SK-N-SH (cell line): ENCODE data around the gene ARHGAP44. TPM values are rescaled to one million over a fixed set of nuclear protein-coding genes. Genes with fewer than 3 reads are reported as not detected.

Experiments
- CTCF ChIA-PET: fragments of 300-600, 350-600 bp; formaldehyde crosslinking; extraction: SDS; loops from one replicate; lab custom pipeline; 2021; lab: Yijun Ruan, JAX
- POLR2A ChIA-PET: fragments of 350-600 bp; sonication (Branson Sonifier 250); formaldehyde crosslinking; extraction: SDS; loops from one replicate; lab custom pipeline; 2020; ENCODE audit warnings: antibody characterized with exemption, inconsistent platforms; lab: Yijun Ruan, JAX
- DNase-seq: peaks from one replicate; pipeline ENCODE4 v3.0.0; 2012
- H2AFZ ChIP-seq: fragments of 200-600 bp; sonication (generic); 2 replicates; pipeline ENCODE4 v1.8.1; 2016; ENCODE audit warnings: antibody characterized with exemption, mild to moderate bottlenecking, low read depth
- H3F3A ChIP-seq: fragments of 200-600 bp; sonication (generic); replicated peaks from 2 replicates; pipeline ENCODE3; 2016; ENCODE audit warnings: antibody characterized with exemption, mild to moderate bottlenecking; ENCODE audit not compliant: insufficient read depth
- H3K27ac ChIP-seq, 2 experiments: fragments of 200-500 bp in 1 of 2; fragments of 200-600 bp in 1 of 2; sonication (Bioruptor generic) in 1 of 2; sonication (generic), shearing (Covaris generic) in 1 of 2; 2 replicates each; pipeline versions ENCODE4 v1.5.1 to v1.6.1; 2014 to 2016; ENCODE audit warnings: low read depth in 2 of 2, inconsistent platforms in 1 of 2, low read length in 1 of 2, mild to moderate bottlenecking in 1 of 2, mixed read lengths in 1 of 2
- H3K27me3 ChIP-seq: fragments of 200-600 bp; sonication (generic), shearing (Covaris generic); 2 replicates; pipeline ENCODE4 v1.6.1; 2016; ENCODE audit warnings: mixed run types; ENCODE audit not compliant: insufficient read depth
- H3K36me3 ChIP-seq, 2 experiments: fragments of 200-500 bp in 1 of 2; fragments of 200-600 bp in 1 of 2; sonication (Bioruptor generic) in 1 of 2; sonication (generic) in 1 of 2; replicated peaks in 1 of 2; 2 replicates each; pipeline versions ENCODE3 to v1.5.1; 2014 to 2016; ENCODE audit warnings: low read length in 1 of 2, mild to moderate bottlenecking in 1 of 2; ENCODE audit not compliant: insufficient read depth in 2 of 2, control insufficient read depth in 1 of 2
- H3K4me1 ChIP-seq, 2 experiments: fragments of 200-500 bp in 1 of 2; fragments of 200-600 bp in 1 of 2; sonication (Bioruptor generic) in 1 of 2; sonication (generic), shearing (Covaris generic) in 1 of 2; 2 replicates each; pipeline versions ENCODE4 v1.5.1 to v1.6.1; 2014 to 2016; ENCODE audit warnings: low read depth in 1 of 2, low read length in 1 of 2, mixed run types in 1 of 2; ENCODE audit not compliant: insufficient read depth in 2 of 2, control insufficient read depth in 1 of 2
- H3K4me2 ChIP-seq: fragments of 200-600 bp; sonication (generic), shearing (Covaris generic); 2 replicates; pipeline ENCODE4 v1.6.1; 2017; ENCODE audit warnings: mixed run types
- H3K4me3 ChIP-seq, 2 experiments: fragments of 200-500 bp in 1 of 2; fragments of 200-600 bp in 1 of 2; sonication (Bioruptor generic) in 1 of 2; sonication (generic), shearing (Covaris generic) in 1 of 2; 2 replicates each; pipeline versions ENCODE4 v1.5.1 to v1.8.1; 2014 to 2016; ENCODE audit warnings: low read depth in 2 of 2, inconsistent platforms in 1 of 2, low read length in 1 of 2, mild to moderate bottlenecking in 1 of 2, mixed read lengths in 1 of 2, moderate library complexity in 1 of 2
- H3K79me2 ChIP-seq: fragments of 200-600 bp; sonication (generic); 2 replicates; pipeline ENCODE4 v1.8.1; 2017; ENCODE audit warnings: mild to moderate bottlenecking; ENCODE audit not compliant: insufficient read depth
- H3K9ac ChIP-seq: fragments of 200-600 bp; sonication (generic); 2 replicates; pipeline ENCODE4 v1.6.1; 2017; ENCODE audit warnings: mixed run types
- H3K9me2 ChIP-seq: fragments of 200-600 bp; sonication (generic); 2 replicates; pipeline ENCODE4 v1.6.1; 2017; ENCODE audit warnings: mixed run types
- H3K9me3 ChIP-seq: fragments of 200-600 bp; sonication (generic); 2 replicates; pipeline ENCODE4 v1.6.1; 2017; ENCODE audit warnings: mixed run types, mild to moderate bottlenecking, moderate library complexity
- H4K20me1 ChIP-seq: fragments of 200-600 bp; sonication (generic); 2 replicates; pipeline ENCODE4 v1.6.1; 2017; ENCODE audit warnings: mild to moderate bottlenecking, mixed run types; ENCODE audit not compliant: insufficient read depth
- CTCF ChIP-seq: fragments of 200-600 bp; sonication (generic); IDR thresholded peaks from 2 replicates; pipeline ENCODE4 v1.6.1; 2017; ENCODE audit warnings: antibody characterized with exemption, mild to moderate bottlenecking, moderate library complexity
- EP300 ChIP-seq, 2 experiments: IDR thresholded peaks; 2 replicates each; pipeline versions ENCODE4 v1.4.0 to v1.6.1; 2012; ENCODE audit warnings: borderline replicate concordance in 1 of 2, low read depth in 1 of 2, low read length in 1 of 2
- EZH2phosphoT487 ChIP-seq: fragments of 200-600 bp; sonication (generic); IDR thresholded peaks from 2 replicates; pipeline ENCODE4 v1.6.1; 2017; ENCODE audit warnings: low read depth, mixed run types, mild to moderate bottlenecking, antibody characterized with exemption, moderate library complexity, borderline replicate concordance
- FOSL2 ChIP-seq: IDR thresholded peaks from 2 replicates; pipeline ENCODE4 v1.4.0; 2012; ENCODE audit warnings: low read depth, mild to moderate bottlenecking, moderate library complexity, borderline replicate concordance
- FOXJ3 ChIP-seq: sonication (generic); formaldehyde crosslinking; IDR thresholded peaks from 2 replicates; pipeline ENCODE4 v1.5.1; 2020; ENCODE audit warnings: mild to moderate bottlenecking, missing genetic modification reagents
- GABPA ChIP-seq: IDR thresholded peaks from 2 replicates; pipeline ENCODE4 v1.4.0; 2012; ENCODE audit warnings: low read depth, mild to moderate bottlenecking
- NRF1 ChIP-seq: IDR thresholded peaks from 2 replicates; pipeline ENCODE4 v1.6.1; 2012; ENCODE audit warnings: low read depth, mild to moderate bottlenecking, low read length
- PBX3 ChIP-seq: IDR thresholded peaks from 2 replicates; pipeline ENCODE4; 2012
- RAD21 ChIP-seq: IDR thresholded peaks from 2 replicates; pipeline ENCODE4 v1.6.1; 2012; ENCODE audit warnings: mild to moderate bottlenecking, low read length
- RFX5 ChIP-seq: IDR thresholded peaks from 2 replicates; pipeline ENCODE4 v1.6.1; 2012; ENCODE audit warnings: mild to moderate bottlenecking, improper control_type of control experiment, low read length
- RXRA ChIP-seq: IDR thresholded peaks from 2 replicates; pipeline ENCODE4 v1.4.0; 2012; ENCODE audit warnings: low read depth, mild to moderate bottlenecking, borderline replicate concordance
- SMC3 ChIP-seq: IDR thresholded peaks from 2 replicates; pipeline ENCODE4 v1.6.1; 2012; ENCODE audit warnings: low read depth, low read length, improper control_type of control experiment
- TAF1 ChIP-seq: IDR thresholded peaks from 2 replicates; pipeline ENCODE4 v1.6.1; 2012; ENCODE audit warnings: low read depth, mild to moderate bottlenecking, low read length, moderate library complexity, borderline replicate concordance
- TEAD4 ChIP-seq: IDR thresholded peaks from 2 replicates; pipeline ENCODE4 v1.4.0; 2012; ENCODE audit warnings: mild to moderate bottlenecking, borderline replicate concordance; ENCODE audit not compliant: insufficient read depth
- YY1 ChIP-seq: IDR thresholded peaks from 2 replicates; pipeline ENCODE4 v1.4.0; 2012; ENCODE audit warnings: low read depth, mild to moderate bottlenecking
- WGBS: methylation state at CpG from one replicate; pipeline ENCODE4 v1.1.6; 2017; ENCODE audit warnings: low lambda C conversion rate; 5-methylcytosine and 5-hydroxymethylcytosine counted together
- polyA plus RNA-seq, 3 experiments: library from polyadenylated mRNA; depleted of rRNA; stranded (reverse); fragments of >200 nt; gene quantifications; 2 replicates each; pipeline ENCODE4 v1.2.3, GENCODE V29; 2012

The ARHGAP44 gene
- polyA plus RNA-seq, 1 of the 3 experiments (the other 2 are of a cell fraction) = 0.28 TPM

- Histone ChIP-seq H3K9me2 (no peaks in the 10 kb centered on the region), H3K9ac (no peak overlapping the region), H3K9me3 (no peaks in the 10 kb centered on the region), H3K36me3 (no peaks in the 10 kb centered on the region), H3K79me2 (no peaks in the 10 kb centered on the region), H2AFZ (no peak overlapping the region), H3F3A (no peaks in the 10 kb centered on the region), H3K27ac (no peak overlapping the region), H3K27me3 (no peaks in the 10 kb centered on the region; the same call in 1 of the 2 replicates), H3K4me1 (no peaks in the 10 kb centered on the region), H4K20me1 (no peaks in the 10 kb centered on the region), H3K4me3 (no peak overlapping the region), H3K4me2 (no peak overlapping the region)
- TF ChIP-seq PBX3 (no peak), RXRA (no peak)
- ChIA-PET CTCF (no interaction called here), POLR2A (no interaction called here)
- WGBS = 51% methylated on average over 13 of the region's 13 CpGs
- no peak for DNase-seq
These were observed 163.9 kb downstream of the ARHGAP44 start for GRCh38 chr17:12953156-12953555.

GRCh38 chr17:12955521-12955920 is 166.2 kb downstream of the ARHGAP44 start:
- H3K9ac ChIP-seq = no peak overlapping the region
- no peak overlapping the region for H3K4me3 ChIP-seq
- no peaks in the 10 kb centered on the region for H3K9me3 ChIP-seq
- no peak overlapping the region for H3K4me2 ChIP-seq
- no peak overlapping the region for H2AFZ ChIP-seq
- no peaks in the 10 kb centered on the region for H3K36me3 ChIP-seq
- ChIA-PET CTCF (no interaction called here), POLR2A (no interaction called here)
- H3K9me2 ChIP-seq = no peaks in the 10 kb centered on the region
- no peak for DNase-seq
- no peaks in the 10 kb centered on the region for H3F3A ChIP-seq
- H3K4me1 ChIP-seq = no peaks in the 10 kb centered on the region
- no peak overlapping the region for H3K27ac ChIP-seq
- H3K79me2 ChIP-seq = no peaks in the 10 kb centered on the region
- H3K27me3 ChIP-seq = no peaks in the 10 kb centered on the region; the same call in 1 of the 2 replicates
- WGBS = 22% methylated on average over 5 of the region's 5 CpGs
- no peaks in the 10 kb centered on the region for H4K20me1 ChIP-seq
- TF ChIP-seq EZH2phosphoT487 (no peak), SMC3 (no peak), FOXJ3 (CRISPR knock-in tag) (no peak), NRF1 (no peak)

GRCh38 chr17:12958786-12959185 is 169.5 kb downstream of the ARHGAP44 start:
- Histone ChIP-seq H3K27ac (no peak overlapping the region), H3K27me3 (no peaks in the 10 kb centered on the region; the same call in 1 of the 2 replicates), H3K4me3 (no peak overlapping the region), H3K36me3 (no peaks in the 10 kb centered on the region), H3F3A (no peaks in the 10 kb centered on the region), H2AFZ (no peak overlapping the region), H3K79me2 (no peaks in the 10 kb centered on the region), H3K9ac (no peak overlapping the region), H3K4me2 (no peak overlapping the region), H3K9me3 (no peaks in the 10 kb centered on the region), H4K20me1 (no peaks in the 10 kb centered on the region), H3K9me2 (no peaks in the 10 kb centered on the region), H3K4me1 (no peaks in the 10 kb centered on the region)
- DNase-seq = no peak
- POLR2A ChIA-PET = no interaction called here
- no peak for TF ChIP-seq CTCF
- TF ChIP-seq NRF1 = no peak
- TF ChIP-seq GABPA = no peak
- TF ChIP-seq EP300 (IDR thresholded peaks at IDR 0.05; ENCODE audit: borderline replicate concordance in 1 of 2, low read depth in 1 of 2, low read length in 1 of 2) = no peak
- TF ChIP-seq RAD21 = no peak
- no peak for TF ChIP-seq TAF1
- TF ChIP-seq FOSL2 = no peak
- no peak for TF ChIP-seq FOXJ3 (CRISPR knock-in tag)
- no peak for TF ChIP-seq RFX5
- no peak for TF ChIP-seq TEAD4
- TF ChIP-seq YY1 = no peak
- CTCF ChIA-PET = interaction anchor here (0.6 kb wide), 1 partner anchor 816 kb away, joined by 3 read pairs; no protein-coding TSS in a partner anchor
- 62% methylated on average over 12 of the region's 12 CpGs for WGBS
